ENCODE results near the gene COPS4.
"Not testable (repeated sequence)": the region's sequence is repeated elsewhere in the genome, so short reads cannot be mapped to it uniquely, and the experiment has no call there.

The COPS4 gene

GRCh38 chr4:82998898-82999297 lies 36.1 kb upstream of the COPS4 start (continued):
- no peak for TF ChIP-seq OSR1 (CRISPR knock-in tag; IDR thresholded peaks at IDR 0.05)

- no peak for TF ChIP-seq ZNF565 (CRISPR knock-in tag; conservative IDR thresholded peaks at IDR 0.05; ENCODE audit: low read depth)
- TF ChIP-seq ESRRG (CRISPR knock-in tag; IDR thresholded peaks at IDR 0.05), result no peak
- no peak for TF ChIP-seq ZFP30 (CRISPR knock-in tag; IDR thresholded peaks at IDR 0.05)
- TF ChIP-seq RARB (CRISPR knock-in tag; IDR thresholded peaks at IDR 0.05), result no peak
- TF ChIP-seq TOX (CRISPR knock-in tag; IDR thresholded peaks at IDR 0.05; ENCODE audit: borderline replicate concordance), result no peak
- TF ChIP-seq ISL1 (CRISPR knock-in tag; IDR thresholded peaks at IDR 0.05), result no peak
- TF ChIP-seq PPARA (CRISPR knock-in tag; IDR thresholded peaks at IDR 0.05; ENCODE audit: borderline replicate concordance), result no peak
- TF ChIP-seq ZFP3 (CRISPR knock-in tag; IDR thresholded peaks at IDR 0.05), result no peak
- ATAC-seq, result no peak
These were observed 32.7 kb upstream of the COPS4 start for GRCh38 chr4:83002329-83002728.

GRCh38 chr4:83003044-83003791 lies 31.8 kb upstream of the COPS4 start:
- not testable (repeated sequence) for ATAC-seq

- no peak for ATAC-seq
- no peak for TF ChIP-seq ISL1 (CRISPR knock-in tag; IDR thresholded peaks at IDR 0.05)
- no peak for TF ChIP-seq ZNF565 (CRISPR knock-in tag; conservative IDR thresholded peaks at IDR 0.05; ENCODE audit: low read depth)
- TF ChIP-seq GLIS3 (CRISPR knock-in tag; IDR thresholded peaks at IDR 0.05), result no peak
- no peak for TF ChIP-seq PPARA (CRISPR knock-in tag; IDR thresholded peaks at IDR 0.05; ENCODE audit: borderline replicate concordance)
- TF ChIP-seq SNAI2 (CRISPR knock-in tag; IDR thresholded peaks at IDR 0.05), result no peak
- no peak for TF ChIP-seq TSHZ2 (CRISPR knock-in tag; IDR thresholded peaks at IDR 0.05)
- no peak for TF ChIP-seq CSRNP3 (CRISPR knock-in tag; IDR thresholded peaks at IDR 0.05)
- no peak for TF ChIP-seq TCF4 (CRISPR knock-in tag; IDR thresholded peaks at IDR 0.05; ENCODE audit: borderline replicate concordance)
- no peak for TF ChIP-seq TOX (CRISPR knock-in tag; IDR thresholded peaks at IDR 0.05; ENCODE audit: borderline replicate concordance)
- TF ChIP-seq ZNF70 (CRISPR knock-in tag; IDR thresholded peaks at IDR 0.05), result no peak
- TF ChIP-seq ARNTL (CRISPR knock-in tag; IDR thresholded peaks at IDR 0.05; ENCODE audit: borderline replicate concordance, low read depth), result no peak
- TF ChIP-seq CSDC2 (CRISPR knock-in tag; IDR thresholded peaks at IDR 0.05), result no peak
- no peak for TF ChIP-seq CREB5 (CRISPR knock-in tag; IDR thresholded peaks at IDR 0.05; ENCODE audit: low read depth)
- TF ChIP-seq OSR1 (CRISPR knock-in tag; IDR thresholded peaks at IDR 0.05), result no peak
- no peak for TF ChIP-seq ZFP3 (CRISPR knock-in tag; IDR thresholded peaks at IDR 0.05)
- TF ChIP-seq ESRRG (CRISPR knock-in tag; IDR thresholded peaks at IDR 0.05), result no peak
- no peak for TF ChIP-seq PATZ1 (CRISPR knock-in tag; IDR thresholded peaks at IDR 0.05; ENCODE audit: borderline replicate concordance)
- TF ChIP-seq BACH2 (CRISPR knock-in tag; IDR thresholded peaks at IDR 0.05; ENCODE audit: borderline replicate concordance), result no peak
- no peak for TF ChIP-seq ZNF8 (CRISPR knock-in tag; IDR thresholded peaks at IDR 0.05)
These were observed 25.5 kb upstream of the COPS4 start for GRCh38 chr4:83009529-83009928.

Data from SK-N-SH treated with all-trans-retinoic acid at 6 μM for 48 hours (cell line).